ENCODE measurements around the gene XPNPEP1.
A peak's percentile ranks its signal among the peaks of the same experiment; 100 is the strongest.

The XPNPEP1 gene

DNA sequence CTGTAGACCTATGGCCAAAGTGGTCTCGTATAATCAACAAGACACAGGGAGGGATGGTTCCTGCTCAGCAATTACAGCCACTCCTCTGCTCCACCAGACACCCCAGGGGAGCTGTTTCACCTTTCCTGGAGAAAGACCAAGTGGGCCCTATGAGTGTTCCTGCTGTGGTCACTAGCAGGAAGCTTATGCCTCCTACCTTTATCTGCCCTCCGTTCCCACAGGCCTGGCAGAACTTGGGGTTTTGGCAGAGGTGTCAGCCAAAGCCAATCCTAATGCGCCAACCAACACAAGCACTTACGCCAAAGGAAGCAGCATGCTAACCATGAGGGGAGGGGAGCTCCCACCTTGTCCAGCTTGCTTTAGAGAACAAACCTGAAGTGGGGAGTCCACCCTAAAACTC lies 31.2 kb downstream of the XPNPEP1 start:
- no peak for DNase-seq

DNA sequence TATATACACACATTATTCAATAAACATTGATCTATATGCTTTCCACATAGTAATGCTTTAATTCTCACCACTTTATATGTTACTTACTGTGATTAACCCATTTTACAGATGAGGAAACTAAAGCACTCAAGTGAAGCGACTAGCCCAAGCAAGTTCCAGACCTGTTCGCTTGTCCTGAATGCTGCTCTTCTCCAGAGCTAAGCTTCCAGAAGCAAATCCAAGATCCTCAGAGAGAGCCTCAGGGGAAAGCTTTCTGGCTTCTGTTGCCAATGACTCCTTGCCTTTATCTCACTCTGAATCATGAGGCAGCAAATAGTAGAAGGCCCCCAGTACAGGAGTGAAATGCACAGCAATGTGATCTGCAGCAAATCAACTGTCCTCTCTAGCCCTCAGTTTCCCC lies 32.2 kb downstream of the XPNPEP1 start:
- no peak for DNase-seq

DNA sequence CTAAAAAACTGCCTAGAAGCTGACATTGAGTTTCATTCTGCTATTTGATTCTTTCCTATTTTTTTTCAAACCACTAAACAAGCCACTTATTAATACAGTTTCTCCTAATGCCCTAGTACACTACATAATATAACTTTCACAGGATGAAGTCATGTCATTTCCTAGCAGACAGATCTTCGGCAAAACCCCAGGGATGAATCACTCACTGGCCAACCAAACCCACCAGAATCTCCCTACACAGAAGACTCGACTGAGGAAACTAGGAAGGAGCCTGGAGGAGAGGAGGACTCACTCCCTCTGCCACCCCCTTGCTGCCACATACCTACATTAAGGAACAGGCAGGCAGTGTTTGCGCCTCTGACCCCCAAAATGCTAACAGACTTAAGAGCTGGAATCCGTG lies 33.4 kb downstream of the XPNPEP1 start:
- no peak for DNase-seq

DNA sequence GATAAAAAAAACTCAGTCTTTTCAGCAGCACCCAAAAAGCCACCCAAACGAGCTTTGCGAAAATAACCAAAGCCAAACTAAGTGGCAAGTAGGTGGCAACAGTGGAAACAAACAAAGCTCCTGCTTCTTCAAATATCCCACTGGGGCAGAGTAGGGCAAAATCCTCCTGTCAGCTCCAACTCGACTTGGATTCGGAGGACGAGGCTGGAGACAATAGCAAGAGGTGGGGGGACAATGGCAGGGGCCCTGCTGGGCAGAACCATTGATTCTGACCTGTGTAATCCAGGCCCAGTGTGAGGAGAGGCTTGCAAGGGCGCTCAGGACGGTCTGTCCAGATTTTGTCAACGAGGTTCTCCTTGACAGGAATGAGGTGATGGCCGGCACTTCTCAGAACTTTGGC lies 35.5 kb downstream of the XPNPEP1 start:
- no peak for DNase-seq

DNA sequence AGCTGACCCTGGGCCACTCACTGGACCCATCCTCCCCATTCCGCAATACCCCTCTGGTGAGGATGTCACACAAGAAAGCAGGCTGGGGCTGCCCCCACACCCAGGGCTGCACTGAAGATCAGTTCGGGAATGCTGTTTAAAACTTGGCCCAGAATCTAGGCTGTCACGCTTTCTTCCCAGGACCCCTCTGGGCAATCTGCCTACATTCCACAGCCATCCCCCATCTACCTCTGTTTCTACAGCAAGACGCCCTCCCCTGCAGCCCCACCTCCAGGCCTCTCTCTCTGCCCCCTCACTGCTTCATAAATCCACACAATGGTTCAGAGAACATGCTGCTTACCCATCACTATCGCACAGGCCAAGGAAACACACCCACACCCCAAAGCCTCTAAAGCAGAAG lies 36.1 kb downstream of the XPNPEP1 start:
- DNase-seq: no peak

DNA sequence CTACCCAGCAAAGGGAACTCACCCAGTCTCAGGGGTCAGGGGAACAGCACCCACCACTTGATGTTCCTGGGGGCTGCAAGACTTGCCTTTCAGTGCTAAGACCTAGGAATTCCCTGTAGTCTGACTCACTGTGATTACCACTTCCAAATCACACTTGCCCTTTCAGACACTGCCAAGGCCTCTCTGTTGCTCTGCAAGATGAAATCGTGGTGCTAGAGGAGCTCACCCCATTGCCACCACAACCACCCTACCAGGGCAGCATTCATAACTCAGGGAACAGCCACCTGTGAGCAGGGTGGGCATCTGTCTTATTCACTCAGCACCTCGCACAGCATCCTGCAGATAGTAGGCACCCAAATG lies 36.5 kb downstream of the XPNPEP1 start:
- no peak for DNase-seq

DNA sequence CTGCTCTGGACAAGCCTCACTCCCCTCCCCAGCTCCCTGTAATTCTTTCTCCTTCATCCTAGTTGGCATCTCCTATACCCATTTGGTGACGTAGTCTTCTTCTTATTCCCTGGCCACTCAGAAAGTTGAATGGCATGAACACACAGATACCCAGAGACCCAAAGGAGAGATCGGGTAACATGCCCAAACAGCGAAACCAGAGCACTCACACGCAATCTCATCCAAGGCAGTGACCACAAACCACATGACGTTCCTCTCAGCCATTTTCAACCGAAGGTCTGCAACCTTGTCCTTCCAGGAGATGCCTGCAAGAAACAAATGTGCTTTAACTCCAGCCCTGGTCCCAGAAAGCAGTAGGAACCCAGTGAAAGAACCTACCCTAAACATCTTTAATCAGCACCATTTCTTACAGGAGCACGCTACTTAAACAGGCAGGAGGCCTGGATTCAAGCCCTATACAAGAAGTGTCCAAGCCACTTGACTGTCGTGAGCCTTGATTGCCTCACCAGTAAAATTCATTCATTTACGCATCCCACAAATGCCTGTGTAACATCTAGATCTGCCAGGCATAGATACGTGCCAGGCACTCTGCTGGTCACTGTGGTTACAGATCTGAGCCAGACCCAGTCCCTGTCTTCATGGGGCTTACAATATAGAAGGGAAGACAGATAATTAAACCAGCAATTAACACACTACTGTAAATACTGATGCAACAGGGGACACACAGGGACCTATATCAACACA lies 37.1 kb downstream of the XPNPEP1 start:
- no peak for DNase-seq

DNA sequence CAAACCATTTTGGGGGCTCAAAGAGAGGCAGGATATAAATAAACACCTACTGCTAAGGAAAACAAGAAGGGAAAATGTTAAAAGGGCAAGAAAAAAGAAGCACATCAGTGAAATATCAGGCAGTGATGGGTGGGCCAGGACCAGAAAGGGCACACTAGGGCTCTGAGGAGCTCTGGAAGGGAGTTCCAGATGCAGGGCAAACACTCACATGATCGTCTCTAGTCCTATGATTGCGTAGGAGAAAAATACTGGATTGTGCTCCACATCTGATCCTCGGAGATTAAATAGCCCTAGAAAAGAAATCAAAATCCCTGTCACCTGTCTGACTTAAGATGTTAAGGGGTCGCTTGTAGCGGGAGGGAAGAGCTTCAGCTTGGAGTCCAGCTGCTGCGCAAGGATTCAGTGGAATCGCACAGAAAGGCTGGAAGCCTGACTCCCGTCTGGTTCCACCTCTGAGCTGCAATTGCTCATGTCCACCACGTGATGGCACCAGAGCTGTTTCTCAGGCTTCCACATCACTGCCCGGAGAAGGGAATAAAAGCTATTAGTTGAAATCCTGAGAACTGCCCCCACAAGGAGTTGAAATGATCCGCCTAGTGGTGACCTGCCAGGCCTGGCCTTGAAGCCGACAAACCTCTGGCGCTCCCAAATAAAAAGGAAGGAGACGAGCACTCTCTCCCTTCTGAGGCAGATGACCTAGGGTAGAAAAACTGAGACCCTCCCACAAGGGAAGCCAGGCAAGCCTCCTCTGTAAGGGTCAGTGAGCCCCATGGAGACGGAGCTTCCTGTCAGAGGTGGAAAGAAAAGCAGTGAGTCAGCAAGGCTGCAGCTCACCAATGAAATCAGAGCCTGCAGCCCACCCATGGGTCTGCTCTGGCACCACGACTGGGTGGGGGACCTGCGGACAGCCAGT lies 39.2 kb downstream of the XPNPEP1 start:
- DNase-seq: peak; percentile 54

DNA sequence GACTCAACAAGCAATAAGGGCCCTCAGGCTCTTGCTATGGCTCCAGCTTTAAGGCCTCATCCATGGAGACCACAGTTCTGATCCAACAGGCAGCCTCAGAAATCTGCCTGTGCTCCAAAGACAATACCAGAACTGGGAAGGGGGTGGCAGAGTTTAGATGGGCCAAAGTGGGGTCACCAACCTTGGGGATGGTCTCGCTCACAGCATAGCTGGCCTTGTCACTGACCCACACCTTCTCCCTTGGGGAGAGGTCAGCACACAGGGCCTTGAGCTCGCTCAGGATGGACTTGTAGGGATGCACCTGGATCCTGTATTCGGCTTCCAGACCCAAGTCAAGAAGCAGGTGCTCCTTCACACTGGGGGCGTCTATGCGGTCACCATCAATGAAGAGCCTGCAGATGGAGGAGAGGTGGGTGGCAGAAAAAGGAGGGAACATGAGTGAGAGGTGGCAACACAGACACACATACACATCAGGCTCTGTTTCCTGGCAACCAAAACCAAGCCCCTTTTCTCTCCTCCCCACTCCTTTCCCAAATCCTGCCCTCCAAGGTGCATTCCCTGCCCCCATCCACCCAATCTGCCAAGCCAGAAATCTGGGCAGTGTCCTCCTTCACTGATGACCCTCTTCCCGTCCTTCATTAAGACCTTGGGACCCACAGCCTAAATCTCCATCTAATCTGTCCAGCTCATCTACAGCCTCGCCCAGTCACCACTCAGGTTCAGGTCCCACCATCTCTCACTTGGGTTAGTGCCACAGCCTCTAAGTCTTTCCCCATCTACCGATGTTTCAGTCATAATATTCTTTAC lies 40.9 kb downstream of the XPNPEP1 start:
- no peak for DNase-seq

DNA sequence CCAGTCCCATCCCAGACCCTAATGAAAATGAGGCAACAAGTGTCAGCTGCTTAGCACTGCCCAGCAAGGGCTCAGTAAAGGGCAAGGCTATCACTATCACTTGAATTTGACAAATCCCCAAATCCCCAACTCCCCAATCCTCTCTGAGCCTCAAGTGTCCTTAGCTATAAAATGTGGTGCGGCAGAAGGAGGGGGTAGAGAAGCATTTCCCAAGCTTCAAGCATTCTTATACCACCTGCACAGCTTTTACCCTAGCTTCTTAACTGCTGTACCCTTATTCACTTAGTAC lies 41.6 kb downstream of the XPNPEP1 start:
- no peak for DNase-seq

DNA sequence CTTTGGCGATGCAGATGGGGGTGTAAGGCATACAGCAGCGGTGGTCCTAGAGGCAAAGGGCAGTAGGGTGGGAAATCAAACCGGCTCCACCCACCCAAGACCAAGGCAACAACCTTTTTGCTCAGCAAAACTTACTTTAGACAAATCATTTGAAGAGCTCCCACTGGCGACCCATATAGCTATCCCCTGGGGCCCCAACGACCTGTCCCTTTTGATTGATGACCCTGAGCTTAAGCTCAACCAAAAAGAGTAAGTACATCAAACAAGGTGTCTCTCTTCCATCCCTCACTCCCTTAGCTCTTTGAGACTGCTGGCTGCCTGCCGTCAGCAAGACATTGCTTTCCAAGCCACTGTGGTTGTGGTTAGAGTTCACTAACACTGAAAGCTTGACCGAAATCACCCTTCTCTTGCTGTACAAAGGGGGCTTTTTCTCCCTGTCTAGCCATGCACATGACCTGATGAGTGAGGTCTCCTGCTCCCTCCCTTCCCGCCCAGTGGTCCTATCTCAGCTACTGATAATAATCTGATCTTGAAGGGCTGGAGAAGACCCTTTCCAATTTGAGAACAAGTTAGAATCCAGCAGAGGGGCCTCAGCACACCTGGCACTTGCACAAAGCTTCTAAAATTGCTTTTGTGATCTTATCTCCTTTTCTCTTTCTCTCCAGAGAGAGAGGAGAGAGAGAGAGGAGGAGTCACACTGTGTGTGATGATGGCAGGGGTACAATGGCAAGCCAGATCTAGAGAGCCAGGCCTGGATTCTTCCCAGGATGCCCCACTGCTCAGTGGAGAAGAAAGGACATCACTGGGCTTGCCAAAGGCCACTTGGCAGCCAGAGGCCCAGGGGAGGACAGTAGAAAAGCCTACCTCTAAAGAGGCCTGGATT lies 42.2 kb downstream of the XPNPEP1 start:
- no peak for DNase-seq

DNA sequence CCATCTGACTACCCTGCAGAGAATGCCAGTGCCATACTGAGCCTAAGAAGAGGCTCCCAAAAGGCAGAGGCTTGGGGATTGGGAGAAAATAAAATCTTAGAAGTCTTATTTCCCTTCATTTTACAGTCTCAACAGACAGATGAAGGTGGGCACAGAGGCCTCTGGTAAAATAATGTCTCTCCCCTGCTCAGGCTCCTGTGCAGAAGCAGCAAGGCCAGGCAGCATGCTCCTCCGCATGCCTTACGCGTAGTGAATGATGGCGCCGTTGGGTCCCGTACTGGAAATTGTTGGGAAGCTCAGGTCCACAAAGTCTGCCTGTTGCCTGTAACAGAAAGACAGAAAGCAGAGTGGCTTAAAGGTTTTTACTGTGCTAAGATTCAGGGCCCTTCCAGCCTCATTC lies 45.8 kb downstream of the XPNPEP1 start:
- no peak for DNase-seq

DNA sequence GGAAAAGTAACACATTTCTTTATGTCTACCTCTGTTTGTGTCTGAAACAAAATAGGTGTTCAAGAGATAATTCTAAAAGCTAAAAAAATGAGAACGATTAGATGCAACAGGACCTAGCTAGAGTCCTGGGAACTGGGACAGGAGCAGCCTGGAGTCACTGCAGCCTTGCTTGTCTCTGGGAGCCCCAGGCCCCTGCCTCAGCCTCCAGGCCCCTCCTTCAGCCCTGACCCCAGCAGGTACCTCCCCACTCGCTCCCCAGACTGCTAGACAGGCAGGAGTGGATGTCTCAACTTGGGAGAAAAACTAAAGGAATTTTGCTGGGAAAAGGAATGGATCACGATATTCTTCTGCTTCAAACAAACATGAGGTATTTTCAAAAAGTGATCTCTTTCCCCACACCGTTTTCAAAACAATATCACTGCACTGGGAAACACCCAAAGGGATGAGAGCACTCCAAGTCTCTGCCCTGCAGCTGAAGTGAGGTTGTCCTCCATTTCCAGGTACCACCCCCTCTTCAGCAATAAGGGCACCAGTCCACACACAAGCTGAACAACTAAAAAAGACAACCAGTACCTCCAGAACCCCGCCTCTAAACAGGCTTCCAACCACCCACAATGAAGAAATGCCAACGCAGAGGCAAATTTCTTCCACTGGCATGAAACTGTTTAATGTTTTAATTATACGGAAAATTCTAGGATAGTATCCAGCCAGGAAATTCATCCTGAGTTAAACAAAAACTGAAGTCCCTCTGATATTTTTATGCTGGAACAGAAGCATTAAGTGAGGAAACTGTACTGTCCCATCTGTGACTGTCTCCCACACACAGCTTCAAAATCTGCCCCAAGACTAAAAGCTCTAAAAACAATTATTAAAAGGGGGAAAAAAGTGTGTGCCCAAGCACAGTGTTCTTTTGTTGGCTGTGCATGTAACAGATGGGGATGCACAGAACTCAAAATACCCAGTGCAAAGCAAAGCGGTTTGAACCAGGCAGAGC lies 47.2 kb downstream of the XPNPEP1 start:
- DNase-seq: no peak

DNA sequence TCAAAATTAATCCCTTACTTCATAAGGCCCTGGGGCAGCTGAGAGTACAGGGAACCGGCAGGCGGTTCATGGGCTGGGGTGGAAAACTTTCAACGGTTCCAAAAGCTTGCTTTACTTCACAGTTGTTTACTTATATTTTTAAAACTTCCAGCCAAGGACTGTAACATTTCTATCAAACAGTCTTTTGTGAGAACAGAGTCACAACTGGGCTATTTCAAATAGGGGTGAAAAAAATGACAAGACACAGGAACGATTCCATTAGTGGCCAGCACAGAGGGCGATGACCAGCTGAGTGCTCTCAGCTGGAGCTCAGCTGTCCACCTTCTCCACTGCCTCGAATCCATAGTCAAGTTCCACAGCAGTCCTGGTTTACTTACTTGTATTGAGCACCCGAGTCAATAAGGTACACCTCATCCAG lies 48.2 kb downstream of the XPNPEP1 start:
- no peak for DNase-seq

DNA sequence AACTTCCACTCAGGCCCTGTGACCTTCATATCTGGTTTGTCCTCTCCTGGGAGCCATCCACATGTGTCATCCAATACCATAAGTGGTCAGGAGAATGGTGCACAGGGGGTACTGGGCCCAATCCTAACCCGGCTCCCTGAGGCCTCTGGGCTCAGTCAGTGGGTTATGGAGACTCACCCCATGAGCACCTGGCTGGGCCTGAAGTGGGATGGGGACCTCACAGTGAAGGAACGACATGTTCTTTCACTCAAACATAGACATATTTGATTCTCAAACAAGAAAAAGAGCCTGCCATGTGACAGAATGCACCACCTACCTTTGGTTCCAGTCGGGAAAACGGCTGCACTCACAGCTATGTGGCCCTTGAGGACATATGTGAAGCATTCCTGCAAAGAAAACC lies 51.8 kb downstream of the XPNPEP1 start:
- no peak for DNase-seq

DNA sequence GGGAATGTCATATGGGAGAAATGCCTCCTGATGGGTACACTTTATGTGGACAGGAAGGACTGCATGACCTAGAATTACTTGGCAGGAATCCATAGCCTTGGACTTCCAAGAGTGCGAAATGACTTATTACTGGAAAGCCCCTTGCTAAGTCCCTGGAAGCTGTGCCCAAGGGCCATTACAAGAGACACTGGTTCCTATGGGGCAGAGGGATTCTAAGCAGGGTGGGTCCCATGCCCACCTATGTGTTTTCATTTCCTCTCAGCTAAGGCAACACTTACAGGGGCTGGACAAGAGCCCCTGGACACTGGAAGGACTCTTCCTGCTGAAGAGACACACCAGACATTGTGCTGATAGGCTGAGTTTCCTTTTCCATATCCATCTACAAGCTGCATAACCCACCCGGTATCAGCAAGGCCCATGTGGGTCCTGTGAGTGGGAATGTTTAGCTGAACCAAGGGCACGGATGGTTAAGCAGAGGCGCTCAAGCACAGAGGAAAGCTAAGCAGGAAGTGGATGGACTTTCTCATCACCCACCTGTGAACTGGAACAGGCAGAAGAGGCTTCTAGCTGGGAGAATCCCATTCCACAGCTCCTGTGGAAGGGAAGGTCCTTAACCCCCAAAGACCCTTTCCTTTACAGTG lies 56.2 kb downstream of the XPNPEP1 start:
- DNase-seq: no peak

DNA sequence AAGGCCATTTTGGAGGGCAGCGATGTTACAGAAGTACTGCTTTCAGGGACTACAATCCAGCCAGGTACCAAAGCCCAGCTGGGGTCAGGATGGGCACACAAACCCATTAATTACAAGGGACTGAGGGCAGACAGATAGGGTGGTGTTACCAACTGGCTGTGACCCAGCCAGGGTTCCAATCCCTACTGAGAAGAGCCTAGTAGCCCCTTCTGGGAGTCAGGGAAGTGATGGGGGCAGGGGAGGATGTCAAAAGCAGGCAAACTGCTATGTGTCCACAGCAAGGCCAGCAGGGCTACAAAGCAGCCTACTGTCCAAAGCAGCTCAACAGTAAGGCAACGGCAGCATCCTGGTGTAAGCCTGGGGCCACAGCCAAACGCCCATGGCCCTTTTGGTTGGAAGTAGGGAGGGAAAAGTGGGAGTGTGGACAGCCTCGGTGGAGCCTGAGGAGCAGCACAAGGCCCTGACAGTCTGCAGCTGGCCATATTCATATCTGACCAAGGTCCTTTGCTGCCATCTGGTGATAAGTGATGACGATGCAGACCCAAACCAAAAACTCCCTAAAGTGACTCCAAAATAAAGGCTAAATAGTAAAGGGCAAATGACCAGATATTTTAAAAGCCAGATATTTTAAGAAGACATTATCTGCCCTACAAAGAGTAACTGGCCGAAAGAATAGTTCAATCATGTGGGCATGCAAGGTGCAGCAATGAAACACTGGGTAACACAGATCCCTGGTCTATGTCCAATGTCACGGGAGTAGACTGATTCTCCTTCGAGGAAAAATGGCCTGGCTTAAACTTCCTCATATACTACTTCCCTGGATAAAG lies 56.9 kb downstream of the XPNPEP1 start:
- DNase-seq: no peak

DNA sequence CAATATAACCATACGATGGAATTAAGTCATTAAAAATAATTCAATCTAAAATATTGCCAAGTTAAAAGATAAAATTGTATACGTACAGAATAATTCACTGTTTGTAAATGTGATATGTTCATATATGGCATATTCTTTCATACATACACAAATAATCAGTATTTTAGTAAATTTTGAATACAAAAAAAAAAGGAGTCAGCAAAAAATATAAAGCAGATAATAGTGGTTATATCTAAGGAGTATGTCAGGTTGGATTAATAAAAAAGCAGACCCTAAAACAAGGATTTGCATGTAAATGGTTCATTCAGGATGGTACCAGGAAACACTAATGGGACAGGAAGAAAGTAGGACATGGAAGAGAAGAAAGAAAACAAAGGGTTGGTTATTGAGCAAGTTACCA lies 59.5 kb downstream of the XPNPEP1 start:
- DNase-seq: no peak

DNA sequence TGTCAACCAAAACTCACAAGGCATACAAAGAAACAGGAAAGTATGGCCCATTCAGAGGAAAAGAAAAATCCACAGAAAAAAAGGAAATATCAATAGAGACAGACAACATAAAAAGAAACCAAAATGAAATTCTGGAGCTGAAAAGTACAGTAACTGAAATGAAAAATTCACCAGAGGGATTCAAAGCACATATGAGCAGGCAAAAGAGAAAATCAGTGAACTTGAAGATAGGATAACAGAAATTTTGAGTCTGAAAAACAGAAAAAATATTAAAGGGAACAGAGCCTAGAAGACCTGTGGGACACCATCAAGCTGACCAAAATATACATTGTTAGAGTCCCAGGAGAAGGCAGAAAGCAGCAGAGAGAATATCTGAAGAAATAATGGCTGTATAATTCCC lies 60.6 kb downstream of the XPNPEP1 start:
- no peak for DNase-seq

DNA sequence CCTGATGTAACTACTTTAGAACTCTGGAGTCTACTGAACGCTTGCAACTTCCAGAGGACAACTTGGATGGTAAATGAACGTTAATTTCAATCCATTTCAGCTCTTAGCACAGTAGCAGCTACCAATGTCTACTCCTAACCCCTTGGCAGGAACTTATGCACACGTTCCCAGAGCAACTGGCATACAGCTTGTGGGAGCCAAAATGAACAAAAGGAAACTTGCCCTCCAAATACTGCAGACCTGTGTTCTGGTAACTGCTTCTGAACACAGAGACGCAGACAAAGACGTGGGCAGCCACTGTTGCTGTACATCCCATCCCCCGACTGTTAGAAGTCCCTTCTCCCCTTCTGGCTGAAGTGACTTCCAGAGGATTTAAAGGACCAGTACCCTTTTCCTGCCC lies 61.3 kb downstream of the XPNPEP1 start:
- no peak for DNase-seq

Measured in activated naive CD4-positive, alpha-beta T cell treated with anti-CD3 and anti-CD28 coated beads, Interleukin-2, amount 50 U/mL, for 16 hours (primary cell).